ENCODE results near the gene MTX2.

DNA sequence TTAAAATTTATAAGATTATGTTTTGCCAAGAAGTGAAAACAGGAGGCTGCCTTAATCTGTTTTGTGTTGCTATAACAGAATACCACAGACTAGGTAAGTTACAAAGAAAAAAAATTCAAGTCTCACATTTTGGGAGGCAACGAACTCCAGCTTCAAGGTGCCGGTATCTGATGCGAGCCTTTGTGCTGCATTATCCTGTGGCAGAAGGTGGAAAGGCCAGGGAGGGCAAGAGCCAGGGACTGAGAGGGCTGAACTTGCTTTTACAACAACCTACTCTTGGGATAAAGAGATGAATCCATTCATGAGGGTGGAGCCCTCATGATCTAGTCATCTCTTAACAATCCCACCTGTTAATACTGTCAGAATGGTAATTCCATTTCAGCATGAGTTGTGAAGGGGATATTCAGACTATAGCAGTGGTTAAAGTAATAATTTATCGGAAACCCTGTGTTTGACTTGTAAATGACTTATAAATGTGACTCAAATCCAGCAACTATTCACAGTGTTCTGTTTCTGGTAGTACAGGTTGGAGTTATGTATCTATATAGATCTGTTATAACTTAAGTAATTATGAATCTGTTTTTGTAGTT, 3.7 kb downstream of the MTX2 start:
- TF ChIP-seq POLR2A (IDR thresholded peaks at IDR 0.05; ENCODE audit: low read depth, low read length): no peak
- TF ChIP-seq, protein P1, sequence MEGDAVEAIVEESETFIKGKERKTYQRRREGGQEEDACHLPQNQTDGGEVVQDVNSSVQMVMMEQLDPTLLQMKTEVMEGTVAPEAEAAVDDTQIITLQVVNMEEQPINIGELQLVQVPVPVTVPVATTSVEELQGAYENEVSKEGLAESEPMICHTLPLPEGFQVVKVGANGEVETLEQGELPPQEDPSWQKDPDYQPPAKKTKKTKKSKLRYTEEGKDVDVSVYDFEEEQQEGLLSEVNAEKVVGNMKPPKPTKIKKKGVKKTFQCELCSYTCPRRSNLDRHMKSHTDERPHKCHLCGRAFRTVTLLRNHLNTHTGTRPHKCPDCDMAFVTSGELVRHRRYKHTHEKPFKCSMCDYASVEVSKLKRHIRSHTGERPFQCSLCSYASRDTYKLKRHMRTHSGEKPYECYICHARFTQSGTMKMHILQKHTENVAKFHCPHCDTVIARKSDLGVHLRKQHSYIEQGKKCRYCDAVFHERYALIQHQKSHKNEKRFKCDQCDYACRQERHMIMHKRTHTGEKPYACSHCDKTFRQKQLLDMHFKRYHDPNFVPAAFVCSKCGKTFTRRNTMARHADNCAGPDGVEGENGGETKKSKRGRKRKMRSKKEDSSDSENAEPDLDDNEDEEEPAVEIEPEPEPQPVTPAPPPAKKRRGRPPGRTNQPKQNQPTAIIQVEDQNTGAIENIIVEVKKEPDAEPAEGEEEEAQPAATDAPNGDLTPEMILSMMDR (IDR thresholded peaks at IDR 0.05; ENCODE audit: extremely low read depth in 1 of 2, insufficient read depth in 1 of 2, low read depth in 1 of 2, low read length in 2 of 2): no peak
- TF ChIP-seq EZH2 (IDR thresholded peaks at IDR 0.05; ENCODE audit: borderline replicate concordance, low read depth, low read length, severe bottlenecking): no peak
- TF ChIP-seq MYC (IDR thresholded peaks at IDR 0.05; ENCODE audit: low read depth, low read length): no peak
